DMS79 treated with DMSO at 0.1 percent for 48 hours (cell line): ENCODE measurements around the gene B9D2.
"Not testable (repeated sequence)": the region's sequence is repeated elsewhere in the genome, so short reads cannot be mapped to it uniquely, and the experiment has no call there.

ENCODE experiments used
- DNase-seq: peaks from one replicate; lab custom pipeline; 2025; lab: John Stamatoyannopoulos, UW

B9D2 gene

GRCh38 chr19:41391618-41392017, 27.7 kb upstream of the B9D2 start:
- no peak for DNase-seq

GRCh38 chr19:41386442-41386841, 22.5 kb upstream of the B9D2 start:
- no peak for DNase-seq

- DNase-seq, result no peak
Measured at GRCh38 chr19:41384351-41384750, 20.4 kb upstream of the B9D2 start.

GRCh38 chr19:41381536-41381935, 17.6 kb upstream of the B9D2 start:
- not testable (repeated sequence) for DNase-seq

GRCh38 chr19:41377977-41378709, 14.2 kb upstream of the B9D2 start:
- no peak for DNase-seq

GRCh38 chr19:41376998-41377365, 13.0 kb upstream of the B9D2 start:
- no peak for DNase-seq

GRCh38 chr19:41376241-41376997, 12.5 kb upstream of the B9D2 start, which contains the start of gene TMEM91:
TSS of gene TMEM91 (plus strand) at chr19:41376533. CDS start at chr19:41378310, 1,777 bp downstream.
- DNase-seq, result peak; percentile 43

- peak; percentile 96 for DNase-seq
Measured at GRCh38 chr19:41373993-41374392, 10.0 kb upstream of the B9D2 start.

GRCh38 chr19:41372501-41372900, 8.6 kb upstream of the B9D2 start:
- DNase-seq, result no peak

- no peak for DNase-seq
Measured at GRCh38 chr19:41371541-41371940, 7.6 kb upstream of the B9D2 start.

- not testable (repeated sequence) for DNase-seq
Measured at GRCh38 chr19:41371119-41371518, 7.2 kb upstream of the B9D2 start.

GRCh38 chr19:41369769-41370168, 5.8 kb upstream of the B9D2 start:
- no peak for DNase-seq

GRCh38 chr19:41367848-41368301, 3.9 kb upstream of the B9D2 start:
- no peak for DNase-seq

GRCh38 chr19:41366089-41366488, 2.1 kb upstream of the B9D2 start:
- DNase-seq, result no peak

- no peak for DNase-seq
Measured at GRCh38 chr19:41364524-41365391, 809 bp upstream of the B9D2 start.

GRCh38 chr19:41363371-41363752, 587 bp downstream of the B9D2 start:
- no peak for DNase-seq

GRCh38 chr19:41362143-41362847, 1.7 kb downstream of the B9D2 start:
- DNase-seq, result no peak

- DNase-seq, result no peak
Measured at GRCh38 chr19:41359741-41360140, 4.2 kb downstream of the B9D2 start.

GRCh38 chr19:41357746-41358145, 6.2 kb downstream of the B9D2 start:
- DNase-seq, result no peak

GRCh38 chr19:41356984-41357739, 6.8 kb downstream of the B9D2 start:
- no peak for DNase-seq

- DNase-seq, result no peak
Measured at GRCh38 chr19:41355802-41356201, 8.1 kb downstream of the B9D2 start.
